Neutrophil (primary cell): ENCODE measurements around the gene IFFO2.

Source experiments
- H3K27ac ChIP-seq: fragments of 200-600 bp; sonication (generic); 2 replicates; pipeline ENCODE4 v1.5.1; 2016; ENCODE audit warnings: mild to moderate bottlenecking, moderate library complexity
- H3K27me3 ChIP-seq: fragments of 200-600 bp; sonication (generic); 2 replicates; pipeline ENCODE4 v1.6.0; 2016; ENCODE audit warnings: mild to moderate bottlenecking
- H3K36me3 ChIP-seq: fragments of 200-600 bp; sonication (generic); 2 replicates; pipeline ENCODE4 v1.5.1; 2017
- H3K4me1 ChIP-seq, 2 experiments: fragments of 200-600 bp in 1 of 2; sonication (generic) in 1 of 2; 1 replicate in 1 of 2; 2 replicates in 1 of 2; pipeline versions ENCODE4 v1.5.1 to v1.6.1; 2013 to 2016; ENCODE audit warnings: low read depth in 1 of 2, low read length in 1 of 2, mild to moderate bottlenecking in 1 of 2, moderate library complexity in 1 of 2; ENCODE audit not compliant: control insufficient read depth in 1 of 2, insufficient read depth in 1 of 2
- H3K4me3 ChIP-seq, 2 experiments: fragments of 200-600 bp in 1 of 2; sonication (generic) in 1 of 2; 1 replicate in 1 of 2; 2 replicates in 1 of 2; pipeline ENCODE4 v1.5.1; 2013 to 2016; ENCODE audit warnings: low read depth in 1 of 2, low read length in 1 of 2, mild to moderate bottlenecking in 1 of 2, moderate library complexity in 1 of 2
- H3K9me3 ChIP-seq: fragments of 200-600 bp; sonication (generic); 2 replicates; pipeline ENCODE4 v1.5.1; 2016
- CTCF ChIP-seq: fragments of 200-600 bp; sonication (generic); IDR thresholded peaks from 2 replicates; pipeline ENCODE4 v1.5.1; 2016; ENCODE audit warnings: antibody characterized with exemption

The IFFO2 gene

GRCh38 chr1:18944810-18945209 is 11.7 kb downstream of the IFFO2 start:
- Histone ChIP-seq H3K4me1 (peaks cover 5 to 6% of the 10 kb centered on the region in 2 experiments), H3K9me3 (no peaks in the 10 kb centered on the region), H3K27ac (no peak overlapping the region), H3K27me3 (peaks cover 40% of the 10 kb centered on the region), H3K36me3 (no peaks in the 10 kb centered on the region), H3K4me3 (no peak overlapping the region)
- no peak for TF ChIP-seq CTCF

- no peak for TF ChIP-seq CTCF
- Histone ChIP-seq H3K27ac (no peak overlapping the region), H3K4me3 (no peak overlapping the region), H3K9me3 (no peaks in the 10 kb centered on the region), H3K27me3 (peaks cover 33% of the 10 kb centered on the region), H3K36me3 (no peaks in the 10 kb centered on the region), H3K4me1 (no peaks in the 10 kb centered on the region)
These were observed 12.4 kb downstream of the IFFO2 start for GRCh38 chr1:18943914-18944572.

DNA sequence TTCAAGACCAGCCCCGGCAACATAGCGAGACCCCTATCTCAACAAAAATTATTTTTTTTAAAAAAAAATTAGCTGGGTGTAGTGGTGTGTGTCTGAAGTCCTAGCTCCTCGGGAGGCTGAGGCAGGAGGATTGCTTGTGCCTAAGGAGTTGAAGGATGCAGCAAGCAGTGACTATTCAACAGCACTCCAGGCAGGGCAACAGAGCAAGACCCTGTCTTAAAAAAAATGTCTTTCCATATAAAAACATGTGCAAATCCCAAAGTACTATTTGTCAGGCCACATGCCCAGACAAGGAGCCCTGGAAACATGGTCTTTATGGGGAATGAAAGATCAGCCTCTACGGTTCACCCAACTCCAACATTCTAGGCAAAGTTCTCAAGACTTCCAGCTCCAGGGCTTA is 13.3 kb downstream of the IFFO2 start:
- Histone ChIP-seq H3K27me3 (peaks cover 24% of the 10 kb centered on the region), H3K4me3 (no peak overlapping the region), H3K4me1 (no peaks in the 10 kb centered on the region), H3K9me3 (no peaks in the 10 kb centered on the region), H3K27ac (no peak overlapping the region), H3K36me3 (no peaks in the 10 kb centered on the region)
- no peak for TF ChIP-seq CTCF

- Histone ChIP-seq H3K4me3 (no peak overlapping the region), H3K36me3 (no peaks in the 10 kb centered on the region), H3K27ac (no peak overlapping the region), H3K9me3 (no peaks in the 10 kb centered on the region), H3K4me1 (no peaks in the 10 kb centered on the region), H3K27me3 (peaks cover 17% of the 10 kb centered on the region)
- no peak for TF ChIP-seq CTCF
These were observed 14.1 kb downstream of the IFFO2 start for GRCh38 chr1:18942340-18942739.

- Histone ChIP-seq H3K27me3 (peaks cover 14% of the 10 kb centered on the region), H3K27ac (no peak overlapping the region), H3K36me3 (no peaks in the 10 kb centered on the region), H3K9me3 (no peaks in the 10 kb centered on the region), H3K4me3 (no peak overlapping the region), H3K4me1 (no peaks in the 10 kb centered on the region)
- TF ChIP-seq CTCF = no peak
These were observed 15.0 kb downstream of the IFFO2 start for GRCh38 chr1:18941221-18942141.
